SHP77 (cell line): Measurements from ENCODE around the gene BAZ2B.

Source experiments
- DNase-seq, 2 experiments: peaks; one replicate each; lab custom pipeline; 2025; lab: John Stamatoyannopoulos, UW

BAZ2B gene

GRCh38 chr2:159462201-159462785, 154.1 kb downstream of the BAZ2B start:
- no peak for DNase-seq

GRCh38 chr2:159461076-159461475, 155.3 kb downstream of the BAZ2B start:
- no peak for DNase-seq

DNA sequence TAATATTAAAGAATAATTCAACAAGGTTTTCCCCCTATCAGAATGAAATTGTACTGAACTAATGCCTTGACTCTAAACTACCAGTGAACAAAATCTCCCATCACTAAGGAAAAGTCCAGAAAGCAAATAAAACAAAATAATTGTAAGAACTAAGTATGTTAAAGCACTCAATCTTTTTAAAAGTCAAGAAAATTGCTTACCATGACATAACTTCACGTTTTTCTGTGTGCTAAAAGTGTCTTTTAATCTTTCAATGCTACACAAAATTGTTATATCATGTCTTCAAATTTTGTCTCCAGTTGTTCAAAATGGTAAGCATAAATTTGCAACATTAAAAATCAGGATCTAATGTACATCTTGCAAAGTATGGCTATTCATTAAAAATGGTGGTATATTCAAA, 156.1 kb downstream of the BAZ2B start:
- no peak for DNase-seq

DNA sequence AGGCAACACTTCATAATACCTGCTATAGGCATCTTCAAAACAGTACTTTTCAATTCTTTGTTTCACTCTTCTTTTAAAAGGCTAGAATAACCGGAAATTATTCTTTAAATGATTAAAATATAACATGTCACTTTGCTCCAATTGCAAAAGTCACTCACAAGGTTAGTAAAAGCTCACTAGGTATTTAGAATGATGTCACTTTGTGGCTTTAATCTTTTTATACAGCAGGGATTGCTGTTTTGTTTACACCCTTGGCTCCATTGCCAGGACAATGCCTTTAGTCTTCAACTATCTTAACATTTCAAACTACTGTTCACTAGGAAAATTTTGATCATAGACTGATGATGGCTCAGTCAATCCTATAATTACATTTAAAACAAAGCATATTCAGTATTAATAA, 157.1 kb downstream of the BAZ2B start:
- DNase-seq = no peak

DNA sequence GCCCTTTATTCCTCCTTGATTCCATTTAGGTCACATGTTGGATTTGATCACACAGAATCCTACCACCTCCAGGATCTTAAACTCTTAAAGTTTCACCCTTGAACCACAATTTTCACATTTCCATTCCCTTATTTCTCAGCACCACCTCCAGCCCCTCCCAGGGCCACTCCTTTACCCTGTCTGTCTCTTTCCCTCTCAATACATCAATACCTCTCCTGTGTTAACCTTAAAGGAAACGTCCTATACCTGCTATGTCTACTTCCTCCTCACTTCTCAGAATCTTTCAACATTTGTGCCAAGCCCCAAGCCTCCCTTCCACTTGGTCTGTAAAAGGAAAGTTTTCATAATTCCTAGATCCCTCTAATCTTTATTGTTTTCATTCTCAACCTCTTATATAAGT, 158.8 kb downstream of the BAZ2B start:
- DNase-seq = no peak

GRCh38 chr2:159456500-159457426, 159.6 kb downstream of the BAZ2B start:
- DNase-seq = no peak

- no peak for DNase-seq
Observed at GRCh38 chr2:159455330-159455918, 160.9 kb downstream of the BAZ2B start.

GRCh38 chr2:159454185-159454584, 162.2 kb downstream of the BAZ2B start:
- no peak for DNase-seq

GRCh38 chr2:159450180-159450579, 166.2 kb downstream of the BAZ2B start:
- no peak for DNase-seq

GRCh38 chr2:159449504-159450124, 166.7 kb downstream of the BAZ2B start:
- DNase-seq = no peak

- no peak for DNase-seq
Observed at GRCh38 chr2:159446817-159447216, 169.5 kb downstream of the BAZ2B start.

GRCh38 chr2:159446201-159446600, 170.1 kb downstream of the BAZ2B start:
- DNase-seq = no peak

- DNase-seq = no peak
Observed at GRCh38 chr2:159445307-159445706, 171.0 kb downstream of the BAZ2B start.

DNA sequence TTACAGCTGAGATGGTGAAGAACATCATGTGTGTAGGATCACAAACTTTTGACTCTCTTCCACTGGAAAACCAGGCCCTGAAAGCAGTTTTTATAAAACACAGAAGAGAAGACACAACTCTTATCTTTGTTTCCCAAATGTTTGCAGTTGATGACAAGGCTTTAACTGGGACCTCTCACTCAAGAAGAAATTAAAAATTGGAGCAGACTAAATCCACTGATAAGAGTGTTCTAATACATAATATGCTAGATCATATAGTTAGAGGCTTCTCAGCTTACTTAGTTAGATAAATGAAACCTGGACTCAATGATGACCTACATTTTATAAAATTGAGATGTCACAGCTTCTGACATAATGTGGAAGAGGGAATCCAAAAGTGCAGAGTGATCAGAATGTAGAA, 171.6 kb downstream of the BAZ2B start:
- no peak for DNase-seq

DNA sequence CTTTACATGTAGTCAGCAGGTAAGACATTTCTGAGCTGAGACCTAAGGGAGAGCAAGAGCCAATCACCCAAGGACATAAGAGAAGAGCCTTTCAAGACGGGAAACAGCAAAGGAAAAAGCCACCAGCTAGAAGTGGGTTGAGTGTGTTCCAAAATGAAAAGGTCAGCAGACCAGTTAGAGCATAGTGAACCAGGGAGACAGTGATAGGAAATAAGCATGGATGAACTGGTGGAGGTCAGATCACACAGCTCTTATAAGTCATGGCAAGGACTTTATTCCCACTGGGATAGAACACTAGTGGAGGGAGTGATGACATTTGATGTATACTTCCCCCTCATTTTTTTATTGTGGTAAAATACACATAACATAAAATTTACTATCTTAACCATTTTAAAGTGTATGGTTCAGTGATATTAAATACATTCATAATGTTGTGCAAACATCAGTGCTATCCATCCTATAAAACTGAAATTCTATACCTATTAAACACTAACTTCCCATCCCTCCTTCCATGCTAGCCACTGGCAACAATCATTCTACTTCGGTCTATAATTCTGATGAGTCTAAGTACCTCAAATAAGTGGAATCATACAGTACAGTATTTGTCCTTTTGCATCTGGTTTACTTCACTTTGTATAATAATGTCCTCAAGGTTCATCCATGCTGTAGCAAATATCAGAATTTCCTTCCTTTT, 174.0 kb downstream of the BAZ2B start:
- no peak for DNase-seq

DNA sequence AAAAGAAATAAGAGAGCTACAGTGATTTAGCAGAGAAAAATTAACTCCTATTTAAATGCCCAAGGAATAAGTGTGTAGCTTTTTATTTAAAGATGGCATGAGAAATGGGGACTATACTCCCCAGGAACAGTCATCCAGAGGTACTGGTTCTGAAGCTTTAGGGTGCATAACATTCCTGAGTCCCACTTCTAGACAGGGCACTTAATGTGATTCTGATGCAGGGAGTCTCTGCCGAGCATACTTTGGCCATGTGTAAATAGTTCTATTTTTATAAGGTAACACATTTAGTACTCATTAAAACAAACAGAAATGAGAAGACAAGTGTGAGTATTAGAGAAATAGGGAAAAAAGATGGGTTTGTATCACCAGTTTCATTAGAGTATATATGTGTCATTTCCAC, 175.2 kb downstream of the BAZ2B start:
- no peak for DNase-seq

DNA sequence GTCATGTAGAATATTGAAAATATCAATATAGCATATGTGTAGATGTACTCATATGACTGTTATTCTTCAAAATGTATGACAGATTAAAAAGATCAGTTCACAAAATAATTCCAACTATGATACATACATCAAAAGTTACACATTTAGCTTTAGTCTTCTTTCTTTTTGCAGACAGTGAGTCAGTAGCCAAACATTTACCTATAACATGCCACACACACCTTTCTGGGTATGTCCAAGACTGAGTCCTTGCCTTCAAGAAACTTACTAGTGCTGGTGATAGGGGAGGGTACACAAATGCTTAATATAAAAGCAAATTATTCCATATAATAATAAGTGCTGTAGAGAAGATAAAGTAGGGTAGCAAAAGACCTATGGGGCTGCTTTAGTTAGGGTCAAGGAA, 176.9 kb downstream of the BAZ2B start:
- DNase-seq = no peak

DNA sequence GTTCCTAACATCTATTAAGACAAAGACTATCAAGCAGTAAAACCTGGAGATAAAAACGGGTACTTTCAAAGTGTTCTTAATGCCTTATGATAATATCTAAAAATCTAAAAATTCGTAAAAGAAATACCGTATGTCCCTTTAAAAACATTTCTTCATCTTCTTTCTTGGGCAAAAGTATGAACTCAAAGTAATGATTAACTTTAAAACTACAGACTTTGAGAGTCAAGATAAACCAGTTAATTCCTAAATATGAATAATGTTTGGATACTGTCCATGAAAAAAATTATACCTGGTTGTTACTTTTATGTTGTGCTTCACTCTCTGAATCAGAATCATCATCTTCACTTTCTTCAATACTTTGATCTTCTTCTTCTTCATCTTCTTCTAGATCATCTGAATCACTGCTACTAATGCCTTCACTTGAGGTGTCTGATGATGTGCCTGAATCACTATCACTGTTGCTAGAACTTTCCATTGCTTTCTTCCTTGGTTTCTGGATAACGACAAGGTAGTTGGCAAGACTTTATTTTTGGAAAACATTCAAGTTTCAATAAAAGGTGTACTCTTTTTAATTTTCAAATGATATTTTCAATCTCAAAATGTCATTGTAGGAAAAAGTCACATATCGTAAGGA, 177.5 kb downstream of the BAZ2B start:
- DNase-seq = no peak

- DNase-seq = no peak
Observed at GRCh38 chr2:159438284-159438683, 178.1 kb downstream of the BAZ2B start.

GRCh38 chr2:159432610-159433009, 183.7 kb downstream of the BAZ2B start:
- DNase-seq = no peak

DNA sequence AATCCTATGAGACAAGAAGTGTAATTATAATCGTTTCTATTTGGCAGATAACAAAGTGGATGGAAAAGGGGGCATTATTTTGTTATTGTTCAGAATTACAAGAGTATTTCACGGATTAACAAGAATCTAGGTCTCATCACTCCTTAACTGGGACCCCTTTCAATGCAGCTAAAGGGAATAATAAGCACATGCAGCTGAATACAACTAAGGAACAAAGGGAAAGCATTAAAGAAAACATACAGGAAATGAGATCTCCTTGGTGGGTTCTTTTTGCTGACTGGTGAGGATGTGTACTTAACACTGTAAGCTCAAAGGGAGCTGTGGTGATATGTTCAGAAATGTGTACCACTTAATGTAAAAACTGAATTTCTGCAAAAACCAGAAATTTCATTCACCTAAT, 189.3 kb downstream of the BAZ2B start:
- no peak for DNase-seq

- DNase-seq = no peak
Observed at GRCh38 chr2:159419403-159419802, 196.9 kb downstream of the BAZ2B start.
